K562 (cell line): Measurements from ENCODE around the gene RHOV. TPM values are rescaled to one million over a fixed set of nuclear protein-coding genes. Genes with fewer than 3 reads are reported as not detected.

ENCODE experiments used
- FOXK2 ChIP-seq, 2 experiments: fragments of 450-650 bp; IDR thresholded peaks in 1 of 2; conservative IDR thresholded peaks in 1 of 2; 2 replicates each; pipeline ENCODE4 v1.6.1; 2016; ENCODE audit warnings: low read depth in 2 of 2, mild to moderate bottlenecking in 1 of 2
- RCOR1 ChIP-seq, 2 experiments: IDR thresholded peaks; 2 replicates each; pipeline ENCODE4 v1.6.1; 2012; ENCODE audit warnings: low read depth in 2 of 2, low read length in 2 of 2, borderline replicate concordance in 1 of 2, improper control_type of control experiment in 1 of 2
- TRIM28 ChIP-seq: fragments of 450-650 bp; IDR thresholded peaks from 2 replicates; pipeline ENCODE4 v1.6.1; 2017
- polyA plus RNA-seq, 8 experiments: library from polyadenylated mRNA; depleted of rRNA in 4 of 8; stranded (reverse) in 5 of 8; unstranded in 3 of 8; fragments of >200 nt; fragmentation: Nextera tagmentation in 2 of 8; fragmentation: Illumina TruSeq in 1 of 8; extraction: Ambion mirVana in 2 of 8; extraction: Trizol in 1 of 8; gene quantifications; 2 replicates each; pipeline versions ENCODE4 v1.2.1 to v1.2.3, GENCODE V29; 2011 to 2014; ENCODE audit warnings: inconsistent platforms in 1 of 8, missing spikeins in 1 of 8
- total RNA-seq, 7 experiments: library from RNA; depleted of rRNA in 6 of 7; stranded (reverse); fragments of >200 nt in 6 of 7; fragmentation: Illumina TruSeq in 2 of 7; extraction: Trizol in 2 of 7; gene quantifications; 2 replicates each; pipeline versions ENCODE4 v1.2.1 to v1.2.3, GENCODE V29; 2011 to 2021; ENCODE audit warnings: low replicate concordance in 1 of 7
- TF ChIP-seq, protein P1 (sequence below): fragments of 450-650 bp; IDR thresholded peaks from 2 replicates; pipeline ENCODE4 v1.6.1; 2018; ENCODE audit not compliant: partially characterized antibody

The RHOV gene
- total and polyA plus RNA-seq, 9 of the 15 experiments (the other 6 are each of a cell fraction or from before 2014, with no cell fraction given) = 0.08 to 2.0 (median 1.1) TPM

DNA sequence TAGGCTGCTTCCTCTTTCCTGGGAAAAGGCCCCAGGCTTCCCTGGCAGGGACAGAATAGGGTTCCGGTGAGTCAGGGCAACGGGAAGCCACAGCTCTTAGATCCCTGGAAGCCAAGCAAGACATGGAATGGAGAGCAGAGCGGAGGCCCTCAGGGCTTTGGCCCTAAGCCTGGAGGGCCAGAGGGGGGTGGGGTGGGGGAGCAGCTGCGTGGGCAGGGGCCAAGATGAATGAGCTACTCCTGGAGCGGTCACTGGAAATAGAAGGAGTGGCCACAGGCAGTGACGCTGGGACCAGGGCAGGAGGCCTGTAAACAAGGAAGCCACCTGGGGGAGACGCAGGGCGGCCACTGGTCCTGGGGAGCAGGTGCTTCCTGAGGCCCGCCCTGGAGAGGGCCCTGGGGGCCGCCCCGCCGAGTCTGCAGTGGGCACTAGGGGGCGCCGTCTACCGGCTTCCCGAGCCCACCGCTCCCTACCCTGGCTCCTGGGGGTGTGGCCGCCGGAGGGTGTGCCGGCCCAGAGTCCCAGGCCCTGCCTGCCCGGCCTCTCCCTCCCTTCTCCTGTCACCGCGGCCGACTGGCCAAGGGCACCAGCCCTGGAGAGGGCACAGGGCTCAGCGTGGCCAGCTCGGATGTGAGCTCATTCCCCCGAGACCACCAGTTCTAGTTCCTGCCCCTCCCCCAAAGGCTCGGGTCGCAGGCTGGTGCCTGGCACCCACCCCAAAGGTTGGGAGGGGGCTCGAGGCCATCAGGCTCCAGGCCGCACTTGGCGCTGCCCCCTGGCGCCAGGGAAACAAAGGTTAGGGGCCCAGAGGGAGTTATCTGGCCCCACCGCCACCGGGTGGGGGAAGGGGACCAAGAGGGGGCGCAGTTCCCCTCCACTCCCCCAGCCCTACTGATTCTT is 32.3 kb upstream of the RHOV start (continued):
- TF ChIP-seq FOXK2 (conservative IDR thresholded peaks at IDR 0.05 in 1 of 2, IDR thresholded peaks at IDR 0.05 in 1 of 2; ENCODE audit: low read depth in 2 of 2) (peak; percentile 70 to 82; a peak in 3 of 4 replicates), RCOR1 (IDR thresholded peaks at IDR 0.05; ENCODE audit: borderline replicate concordance in 1 of 2, low read depth in 2 of 2, low read length in 2 of 2) (peak in 1 of 2 experiments; percentile 37; a peak in 1 of 4 replicates), TRIM28 (peak; percentile 44; the same call in 1 of the 2 replicates)
- TF ChIP-seq, protein P1, sequence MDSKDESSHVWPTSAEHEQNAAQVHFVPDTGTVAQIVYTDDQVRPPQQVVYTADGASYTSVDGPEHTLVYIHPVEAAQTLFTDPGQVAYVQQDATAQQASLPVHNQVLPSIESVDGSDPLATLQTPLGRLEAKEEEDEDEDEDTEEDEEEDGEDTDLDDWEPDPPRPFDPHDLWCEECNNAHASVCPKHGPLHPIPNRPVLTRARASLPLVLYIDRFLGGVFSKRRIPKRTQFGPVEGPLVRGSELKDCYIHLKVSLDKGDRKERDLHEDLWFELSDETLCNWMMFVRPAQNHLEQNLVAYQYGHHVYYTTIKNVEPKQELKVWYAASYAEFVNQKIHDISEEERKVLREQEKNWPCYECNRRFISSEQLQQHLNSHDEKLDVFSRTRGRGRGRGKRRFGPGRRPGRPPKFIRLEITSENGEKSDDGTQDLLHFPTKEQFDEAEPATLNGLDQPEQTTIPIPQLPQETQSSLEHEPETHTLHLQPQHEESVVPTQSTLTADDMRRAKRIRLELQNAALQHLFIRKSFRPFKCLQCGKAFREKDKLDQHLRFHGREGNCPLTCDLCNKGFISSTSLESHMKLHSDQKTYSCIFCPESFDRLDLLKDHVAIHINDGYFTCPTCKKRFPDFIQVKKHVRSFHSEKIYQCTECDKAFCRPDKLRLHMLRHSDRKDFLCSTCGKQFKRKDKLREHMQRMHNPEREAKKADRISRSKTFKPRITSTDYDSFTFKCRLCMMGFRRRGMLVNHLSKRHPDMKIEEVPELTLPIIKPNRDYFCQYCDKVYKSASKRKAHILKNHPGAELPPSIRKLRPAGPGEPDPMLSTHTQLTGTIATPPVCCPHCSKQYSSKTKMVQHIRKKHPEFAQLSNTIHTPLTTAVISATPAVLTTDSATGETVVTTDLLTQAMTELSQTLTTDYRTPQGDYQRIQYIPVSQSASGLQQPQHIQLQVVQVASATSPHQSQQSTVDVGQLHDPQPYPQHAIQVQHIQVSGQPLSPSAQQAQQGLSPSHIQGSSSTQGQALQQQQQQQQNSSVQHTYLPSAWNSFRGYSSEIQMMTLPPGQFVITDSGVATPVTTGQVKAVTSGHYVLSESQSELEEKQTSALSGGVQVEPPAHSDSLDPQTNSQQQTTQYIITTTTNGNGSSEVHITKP = peak; percentile 10
